HepG2 (cell line): ENCODE measurements around the gene NODAL. TPM values are rescaled to one million over a fixed set of nuclear protein-coding genes. Genes with fewer than 3 reads are reported as not detected.

Source experiments
- CHD2 ChIP-seq: IDR thresholded peaks from 2 replicates; pipeline ENCODE4 v1.6.1; 2011; ENCODE audit warnings: low read depth, low read length, improper control_type of control experiment
- HDAC2 ChIP-seq: sonication (generic); formaldehyde crosslinking; IDR thresholded peaks from 2 replicates; pipeline ENCODE4 v1.4.0; 2020; ENCODE audit warnings: missing genetic modification reagents
- HNRNPUL1 ChIP-seq: fragments of 200-400 bp; formaldehyde crosslinking; IDR thresholded peaks from 2 replicates; pipeline ENCODE4 v1.6.1; 2017; ENCODE audit warnings: low read depth, mild to moderate bottlenecking, low read length, moderate library complexity
- JDP2 ChIP-seq: sonication (generic); formaldehyde crosslinking; IDR thresholded peaks from 2 replicates; pipeline ENCODE4 v1.8.1; 2022; ENCODE audit warnings: missing genetic modification reagents, borderline replicate concordance
- KDM4B ChIP-seq: sonication (generic); formaldehyde crosslinking; IDR thresholded peaks from 2 replicates; pipeline ENCODE4 v1.4.0; 2020; ENCODE audit warnings: missing genetic modification reagents
- MIER3 ChIP-seq: IDR thresholded peaks from 2 replicates; pipeline ENCODE4 v1.6.1; 2016; ENCODE audit warnings: missing compliant biosample characterization, borderline replicate concordance
- MLLT10 ChIP-seq: sonication (generic); formaldehyde crosslinking; IDR thresholded peaks from 2 replicates; pipeline ENCODE4 v1.4.0; 2020; ENCODE audit warnings: missing genetic modification reagents
- NFE2 ChIP-seq: sonication (generic); formaldehyde crosslinking; IDR thresholded peaks from 2 replicates; pipeline ENCODE4 v1.4.0; 2020; ENCODE audit warnings: missing genetic modification reagents
- NR2F6 ChIP-seq, 2 experiments: IDR thresholded peaks; 2 replicates each; pipeline ENCODE4 v1.6.1; 2016; ENCODE audit warnings: antibody characterized with exemption in 1 of 2, mild to moderate bottlenecking in 1 of 2
- NR3C1 ChIP-seq: sonication (generic); formaldehyde crosslinking; IDR thresholded peaks from 2 replicates; pipeline ENCODE4 v1.4.0; 2020; ENCODE audit warnings: missing genetic modification reagents
- PAWR ChIP-seq: sonication (generic); formaldehyde crosslinking; IDR thresholded peaks from 2 replicates; pipeline ENCODE4 v1.4.0; 2020; ENCODE audit warnings: missing genetic modification reagents, mild to moderate bottlenecking, borderline replicate concordance
- PAX8 ChIP-seq: sonication (generic); formaldehyde crosslinking; IDR thresholded peaks from 2 replicates; pipeline ENCODE4 v1.8.0; 2022; ENCODE audit warnings: mild to moderate bottlenecking, missing genetic modification reagents, borderline replicate concordance
- PITX1 ChIP-seq: sonication (generic); formaldehyde crosslinking; IDR thresholded peaks from 2 replicates; pipeline ENCODE4 v1.5.1; 2020; ENCODE audit warnings: mild to moderate bottlenecking, missing genetic modification reagents
- REL ChIP-seq: sonication (generic); formaldehyde crosslinking; conservative IDR thresholded peaks from 2 replicates; pipeline ENCODE4 v1.8.0; 2022; ENCODE audit warnings: mild to moderate bottlenecking, missing genetic modification reagents, moderate library complexity
- SNAI1 ChIP-seq: sonication (generic); formaldehyde crosslinking; IDR thresholded peaks from 2 replicates; pipeline ENCODE4 v1.5.0; 2020; ENCODE audit warnings: mild to moderate bottlenecking, missing genetic modification reagents, borderline replicate concordance
- STAT5B ChIP-seq: sonication (generic); formaldehyde crosslinking; IDR thresholded peaks from 2 replicates; pipeline ENCODE4 v1.4.0; 2020; ENCODE audit warnings: missing genetic modification reagents
- TARDBP ChIP-seq: sonication (generic); formaldehyde crosslinking; IDR thresholded peaks from 2 replicates; pipeline ENCODE4 v1.8.0; 2022; ENCODE audit warnings: mild to moderate bottlenecking, missing genetic modification reagents
- THYN1 ChIP-seq: sonication (generic); formaldehyde crosslinking; IDR thresholded peaks from 2 replicates; pipeline ENCODE4 v1.8.1; 2023; ENCODE audit warnings: low read depth, mild to moderate bottlenecking, moderate library complexity, missing genetic modification reagents, borderline replicate concordance
- ZFP41 ChIP-seq: sonication (generic); formaldehyde crosslinking; IDR thresholded peaks from 2 replicates; pipeline ENCODE4 v1.4.0; 2020; ENCODE audit warnings: mild to moderate bottlenecking, missing genetic modification reagents, borderline replicate concordance
- ZNF205 ChIP-seq: IDR thresholded peaks from 2 replicates; pipeline ENCODE4 v1.6.1; 2018; ENCODE audit warnings: missing biosample characterization, missing genetic modification reagents
- ZNF331 ChIP-seq: sonication (generic); formaldehyde crosslinking; IDR thresholded peaks from 2 replicates; pipeline ENCODE4 v1.4.0; 2020; ENCODE audit warnings: missing genetic modification reagents
- ZNF446 ChIP-seq: sonication (generic); formaldehyde crosslinking; IDR thresholded peaks from 2 replicates; pipeline ENCODE4 v1.5.0; 2020; ENCODE audit warnings: mild to moderate bottlenecking, missing genetic modification reagents
- ZNF670 ChIP-seq: sonication (generic); formaldehyde crosslinking; IDR thresholded peaks from 2 replicates; pipeline ENCODE4 v1.8.0; 2022; ENCODE audit warnings: mild to moderate bottlenecking, missing genetic modification reagents, borderline replicate concordance
- polyA plus RNA-seq, 8 experiments: library from polyadenylated mRNA; depleted of rRNA in 3 of 8; stranded (reverse) in 7 of 8; unstranded in 1 of 8; fragments of >200 nt; fragmentation: Illumina TruSeq in 4 of 8; extraction: Trizol in 4 of 8; gene quantifications; 2 replicates each; pipeline versions ENCODE4 v1.2.1 to v1.2.3, GENCODE V29; 2011 to 2016; ENCODE audit warnings: low read depth in 4 of 8, missing spikeins in 1 of 8, mixed read lengths in 1 of 8; ENCODE audit not compliant: insufficient read depth in 1 of 8
- total RNA-seq, 5 experiments: library from RNA; depleted of rRNA; stranded (reverse); fragments of >200 nt; fragmentation: Illumina TruSeq; extraction: Trizol; gene quantifications; 2 replicates each; pipeline ENCODE4 v1.2.3, GENCODE V29; 2016; ENCODE audit warnings: low read depth in 1 of 5
- TF ChIP-seq, protein P1 (sequence below): sonication (generic); formaldehyde crosslinking; IDR thresholded peaks from 2 replicates; pipeline ENCODE4 v1.4.0; 2020; ENCODE audit warnings: missing genetic modification reagents
- TF ChIP-seq, protein P2 (sequence below): IDR thresholded peaks from 2 replicates; pipeline ENCODE4 v1.6.1; 2016; ENCODE audit warnings: low read depth, borderline replicate concordance
- TF ChIP-seq, protein P3 (sequence below): sonication (generic); formaldehyde crosslinking; IDR thresholded peaks from 2 replicates; pipeline ENCODE4 v1.4.0; 2020; ENCODE audit warnings: missing genetic modification reagents, mild to moderate bottlenecking, borderline replicate concordance

The NODAL gene
- total and polyA plus RNA-seq, 2 of the 13 experiments (the other 11 are each of a cell fraction or from before 2014, with no cell fraction given): not detected

DNA sequence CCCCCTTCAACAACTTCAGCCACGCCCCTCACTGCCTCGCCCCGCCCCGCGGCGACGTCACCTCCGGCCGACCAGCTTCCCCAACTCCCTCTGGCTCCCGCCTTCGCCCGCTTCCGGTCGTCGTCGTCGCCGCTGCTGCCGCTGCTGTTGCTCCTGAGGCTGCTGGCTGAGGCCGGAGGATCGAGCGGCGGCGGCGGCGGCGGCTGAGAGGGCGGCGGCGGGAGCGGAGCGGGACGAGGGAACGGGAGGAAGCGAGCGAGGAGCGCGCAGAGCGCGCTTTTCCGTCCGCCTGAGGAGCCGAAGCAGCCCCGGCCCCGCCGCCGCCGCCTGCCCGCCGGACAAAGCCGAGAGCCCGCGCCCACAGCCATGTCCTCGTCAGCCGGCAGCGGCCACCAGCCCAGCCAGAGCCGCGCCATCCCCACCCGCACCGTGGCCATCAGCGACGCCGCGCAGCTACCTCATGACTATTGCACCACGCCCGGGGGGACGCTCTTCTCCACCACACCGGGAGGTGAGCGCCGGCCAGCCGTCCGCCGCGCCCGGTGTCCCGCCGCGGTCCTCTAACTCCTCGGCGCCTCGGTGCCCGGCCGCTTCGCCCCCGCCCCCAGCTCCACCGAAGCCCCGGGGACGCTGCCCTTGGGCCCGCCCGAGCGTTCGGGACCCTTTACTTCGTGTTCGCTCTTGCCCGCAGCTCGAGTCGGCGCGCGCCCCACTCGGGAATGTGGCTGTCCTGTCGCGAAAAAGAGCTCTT lies 37.3 kb downstream of the NODAL start, which contains the start of gene EIF4EBP2 (continued):
- TF ChIP-seq STAT5B (CRISPR knock-in tag): no peak
- TF ChIP-seq, protein P1, sequence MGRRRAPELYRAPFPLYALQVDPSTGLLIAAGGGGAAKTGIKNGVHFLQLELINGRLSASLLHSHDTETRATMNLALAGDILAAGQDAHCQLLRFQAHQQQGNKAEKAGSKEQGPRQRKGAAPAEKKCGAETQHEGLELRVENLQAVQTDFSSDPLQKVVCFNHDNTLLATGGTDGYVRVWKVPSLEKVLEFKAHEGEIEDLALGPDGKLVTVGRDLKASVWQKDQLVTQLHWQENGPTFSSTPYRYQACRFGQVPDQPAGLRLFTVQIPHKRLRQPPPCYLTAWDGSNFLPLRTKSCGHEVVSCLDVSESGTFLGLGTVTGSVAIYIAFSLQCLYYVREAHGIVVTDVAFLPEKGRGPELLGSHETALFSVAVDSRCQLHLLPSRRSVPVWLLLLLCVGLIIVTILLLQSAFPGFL (CRISPR knock-in tag): no peak
- 0 out of 2 replicates have a peak, but pooled peaks have one; percentile 20 for TF ChIP-seq ZNF670 (CRISPR knock-in tag)
- no peak for TF ChIP-seq NR3C1 (CRISPR knock-in tag)
- TF ChIP-seq NR2F6 (IDR thresholded peaks at IDR 0.05): no peak
- TF ChIP-seq NR2F6 (CRISPR knock-in tag; IDR thresholded peaks at IDR 0.05): peak; percentile 21; the same call in 1 of the 2 replicates
- TF ChIP-seq NFE2 (CRISPR knock-in tag): no peak
- TF ChIP-seq ZNF205 (CRISPR knock-in tag): no peak
- no peak for TF ChIP-seq PAWR
- TF ChIP-seq HDAC2 (CRISPR knock-in tag): 0 out of 2 replicates have a peak, but pooled peaks have one; percentile 12
- peak; percentile 75 for TF ChIP-seq REL (CRISPR knock-in tag)
- peak; percentile 70; the same call in 1 of the 2 replicates for TF ChIP-seq PITX1
- TF ChIP-seq ZFP41 (CRISPR knock-in tag): no peak
- TF ChIP-seq, protein P2, sequence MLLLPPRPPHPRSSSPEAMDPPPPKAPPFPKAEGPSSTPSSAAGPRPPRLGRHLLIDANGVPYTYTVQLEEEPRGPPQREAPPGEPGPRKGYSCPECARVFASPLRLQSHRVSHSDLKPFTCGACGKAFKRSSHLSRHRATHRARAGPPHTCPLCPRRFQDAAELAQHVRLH (CRISPR knock-in tag): peak; percentile 65; the same call in 1 of the 2 replicates
- TF ChIP-seq ZNF446 (CRISPR knock-in tag): peak; percentile 81
- 0 out of 2 replicates have a peak, but pooled peaks have one; percentile 73 for TF ChIP-seq KDM4B
- TF ChIP-seq CHD2: no peak
- peak; percentile 12; the same call in 1 of the 2 replicates for TF ChIP-seq SNAI1
- TF ChIP-seq JDP2 (CRISPR knock-in tag): no peak
- no peak for TF ChIP-seq MIER3 (CRISPR knock-in tag)
- TF ChIP-seq PAX8 (CRISPR knock-in tag): peak; percentile 66; the same call in 1 of the 2 replicates
- no peak for TF ChIP-seq MLLT10
- TF ChIP-seq, protein P3, sequence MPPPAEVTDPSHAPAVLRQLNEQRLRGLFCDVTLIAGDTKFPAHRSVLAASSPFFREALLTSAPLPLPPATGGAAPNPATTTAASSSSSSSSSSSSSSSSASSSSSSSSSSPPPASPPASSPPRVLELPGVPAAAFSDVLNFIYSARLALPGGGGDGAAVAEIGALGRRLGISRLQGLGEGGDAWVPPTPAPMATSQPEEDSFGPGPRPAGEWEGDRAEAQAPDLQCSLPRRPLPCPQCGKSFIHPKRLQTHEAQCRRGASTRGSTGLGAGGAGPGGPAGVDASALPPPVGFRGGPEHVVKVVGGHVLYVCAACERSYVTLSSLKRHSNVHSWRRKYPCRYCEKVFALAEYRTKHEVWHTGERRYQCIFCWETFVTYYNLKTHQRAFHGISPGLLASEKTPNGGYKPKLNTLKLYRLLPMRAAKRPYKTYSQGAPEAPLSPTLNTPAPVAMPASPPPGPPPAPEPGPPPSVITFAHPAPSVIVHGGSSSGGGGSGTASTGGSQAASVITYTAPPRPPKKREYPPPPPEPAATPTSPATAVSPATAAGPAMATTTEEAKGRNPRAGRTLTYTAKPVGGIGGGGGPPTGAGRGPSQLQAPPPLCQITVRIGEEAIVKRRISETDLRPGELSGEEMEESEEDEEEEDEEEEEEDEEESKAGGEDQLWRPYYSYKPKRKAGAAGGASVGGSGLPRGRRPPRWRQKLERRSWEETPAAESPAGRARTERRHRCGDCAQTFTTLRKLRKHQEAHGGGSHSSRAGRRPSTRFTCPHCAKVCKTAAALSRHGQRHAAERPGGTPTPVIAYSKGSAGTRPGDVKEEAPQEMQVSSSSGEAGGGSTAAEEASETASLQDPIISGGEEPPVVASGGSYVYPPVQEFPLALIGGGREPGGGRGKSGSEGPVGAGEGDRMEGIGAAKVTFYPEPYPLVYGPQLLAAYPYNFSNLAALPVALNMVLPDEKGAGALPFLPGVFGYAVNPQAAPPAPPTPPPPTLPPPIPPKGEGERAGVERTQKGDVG (CRISPR knock-in tag): no peak
- TF ChIP-seq THYN1 (CRISPR knock-in tag): no peak
- TF ChIP-seq ZNF331: peak; percentile 71
- TF ChIP-seq HNRNPUL1: no peak
- peak; percentile 59 for TF ChIP-seq TARDBP (CRISPR knock-in tag)
